Neuronal stem cell (in vitro differentiated cells): ENCODE data around the gene ATP6V0D1.

Experiments used
- DNase-seq: peaks from one replicate; pipeline ENCODE4 v3.0.0-alpha.2; 2013; ENCODE audit warnings: low spot score
- H2AFZ ChIP-seq: one replicate; pipeline ENCODE4 v1.6.1; 2013; ENCODE audit warnings: mild to moderate bottlenecking, low read length, inconsistent platforms
- H2AK5ac ChIP-seq: 2 replicates; pipeline ENCODE4 v1.6.1; 2013; ENCODE audit warnings: low read depth, mild to moderate bottlenecking, inconsistent platforms, low read length, moderate library complexity, mixed read lengths
- H2BK120ac ChIP-seq: 2 replicates; pipeline ENCODE4 v1.6.1; 2013; ENCODE audit warnings: low read depth, mild to moderate bottlenecking, inconsistent platforms, low read length, moderate library complexity, mixed read lengths
- H2BK12ac ChIP-seq: one replicate; pipeline ENCODE4 v1.6.1; 2013; ENCODE audit warnings: low read length, inconsistent platforms
- H2BK15ac ChIP-seq: 2 replicates; pipeline ENCODE4 v1.6.1; 2013; ENCODE audit warnings: mild to moderate bottlenecking, low read length, inconsistent platforms, mixed read lengths
- H2BK5ac ChIP-seq: one replicate; pipeline ENCODE4 v1.6.1; 2013; ENCODE audit warnings: inconsistent platforms, mild to moderate bottlenecking, low read length, moderate library complexity
- H3K14ac ChIP-seq: one replicate; pipeline ENCODE4 v1.6.1; 2013; ENCODE audit warnings: low read length, inconsistent platforms
- H3K18ac ChIP-seq: 2 replicates; pipeline ENCODE4 v1.6.1; 2013; ENCODE audit warnings: low read length, inconsistent platforms
- H3K23ac ChIP-seq: 2 replicates; pipeline ENCODE4 v1.6.1; 2013; ENCODE audit warnings: low read depth, mild to moderate bottlenecking, mixed read lengths, low read length, inconsistent platforms; ENCODE audit not compliant: poor library complexity
- H3K27ac ChIP-seq: replicated peaks from 3 replicates; pipeline ENCODE4 v1.5.1; 2013; ENCODE audit warnings: low read length, inconsistent platforms
- H3K27me3 ChIP-seq, 3 experiments: 2 replicates each; pipeline ENCODE4 v1.6.1; 2013; ENCODE audit warnings: low read length in 3 of 3, mild to moderate bottlenecking in 2 of 3, inconsistent platforms in 1 of 3, low read depth in 1 of 3, mixed read lengths in 1 of 3, moderate library complexity in 1 of 3; ENCODE audit not compliant: control insufficient read depth in 3 of 3, insufficient read depth in 3 of 3
- H3K36me3 ChIP-seq, 2 donors: replicated peaks in 1 of 2; 2 replicates each; pipeline ENCODE4 v1.6.1; 2013; ENCODE audit warnings: low read length in 2 of 2; ENCODE audit not compliant: control insufficient read depth in 2 of 2, insufficient read depth in 2 of 2
- H3K4ac ChIP-seq: 2 replicates; pipeline ENCODE4 v1.6.1; 2013; ENCODE audit warnings: inconsistent platforms, mild to moderate bottlenecking, low read length, moderate library complexity
- H3K4me1 ChIP-seq, 2 donors: 1 replicate in 1 of 2; 2 replicates in 1 of 2; pipeline ENCODE4 v1.6.1; 2013; ENCODE audit warnings: low read length in 2 of 2, low read depth in 1 of 2; ENCODE audit not compliant: control insufficient read depth in 2 of 2, insufficient read depth in 1 of 2
- H3K4me2 ChIP-seq: one replicate; pipeline ENCODE4 v1.6.1; 2013; ENCODE audit warnings: mild to moderate bottlenecking, low read length, inconsistent platforms; ENCODE audit not compliant: insufficient read depth, poor library complexity, severe bottlenecking
- H3K4me3 ChIP-seq, 2 donors: 2 replicates each; pipeline ENCODE4 v1.5.1; 2013; ENCODE audit warnings: low read length in 2 of 2, mild to moderate bottlenecking in 2 of 2, inconsistent platforms in 1 of 2, moderate library complexity in 1 of 2
- H3K79me1 ChIP-seq: one replicate; pipeline ENCODE4 v1.6.1; 2013; ENCODE audit warnings: low read depth, mild to moderate bottlenecking, inconsistent platforms, low read length, moderate library complexity
- H3K9ac ChIP-seq: one replicate; pipeline ENCODE4 v1.6.1; 2013; ENCODE audit warnings: mild to moderate bottlenecking, low read depth, low read length, inconsistent platforms; ENCODE audit not compliant: poor library complexity
- H3K9me3 ChIP-seq, 2 donors: replicated peaks in 1 of 2; 2 replicates each; pipeline versions ENCODE3 to v1.6.1; 2013; ENCODE audit warnings: low read length in 2 of 2, mild to moderate bottlenecking in 2 of 2, inconsistent platforms in 1 of 2, low read depth in 1 of 2, mixed read lengths in 1 of 2, moderate library complexity in 1 of 2; ENCODE audit not compliant: control insufficient read depth in 2 of 2, insufficient read depth in 1 of 2
- H4K8ac ChIP-seq: one replicate; pipeline ENCODE4 v1.6.1; 2013; ENCODE audit warnings: low read depth, mild to moderate bottlenecking, inconsistent platforms, low read length, moderate library complexity
- H4K91ac ChIP-seq: one replicate; pipeline ENCODE4 v1.6.1; 2013; ENCODE audit warnings: low read length, low read depth, mild to moderate bottlenecking, inconsistent platforms; ENCODE audit not compliant: poor library complexity
- WGBS, 2 donors: extraction: QIAGEN DNeasy Blood & Tissue Kit; methylation state at CpG; one replicate each; pipeline ENCODE4 v1.1.7; 2013; ENCODE audit warnings: missing lambda C conversion rate in 2 of 2, mixed read lengths in 1 of 2; ENCODE audit not compliant: insufficient read length in 2 of 2, insufficient replicate concordance in 1 of 2; ENCODE audit errors: extremely low coverage in 2 of 2; 5-methylcytosine and 5-hydroxymethylcytosine counted together

The ATP6V0D1 gene

DNA sequence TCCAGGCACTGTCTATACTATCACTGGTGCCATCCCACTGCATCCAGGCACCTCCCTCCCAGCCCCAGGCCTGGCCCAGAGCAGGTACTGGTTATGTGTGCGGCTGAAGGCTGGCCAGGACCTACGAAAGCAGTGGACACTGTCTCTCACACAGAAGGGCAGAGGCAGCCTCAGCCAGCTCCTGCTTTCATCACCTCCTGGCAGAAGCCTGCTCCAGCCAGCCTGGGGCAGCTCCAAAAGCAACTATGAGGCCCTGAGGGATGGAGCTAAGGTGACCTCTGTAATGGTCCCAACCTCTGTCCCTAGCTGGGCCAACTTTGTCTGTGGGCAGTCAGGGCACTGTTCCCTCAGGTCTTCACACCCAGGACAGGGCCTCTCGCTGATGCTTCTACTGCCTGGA lies 31.2 kb downstream of the ATP6V0D1 start:
- no peak overlapping the region for H3K14ac ChIP-seq
- no peak overlapping the region for H3K4ac ChIP-seq
- no peak overlapping the region for H3K27ac ChIP-seq
- H3K9ac ChIP-seq = peak overlapping the region; percentile 53
- H2BK5ac ChIP-seq = no peak overlapping the region
- no peak overlapping the region for H2BK12ac ChIP-seq
- no peaks in the 10 kb centered on the region for H3K9me3 ChIP-seq
- peak overlapping the region; percentile 11 for H3K23ac ChIP-seq
- H2AFZ ChIP-seq = no peak overlapping the region
- no peak overlapping the region for H3K4me3 ChIP-seq
- H2BK15ac ChIP-seq = no peak overlapping the region
- no peak overlapping the region for H3K4me2 ChIP-seq
- no peak overlapping the region for H2BK120ac ChIP-seq
- H2AK5ac ChIP-seq = no peak overlapping the region
- no peaks in the 10 kb centered on the region for H3K27me3 ChIP-seq
- H4K91ac ChIP-seq = no peak overlapping the region
- H3K18ac ChIP-seq = no peak overlapping the region
- DNase-seq = no peak
- peaks cover 4% of the 10 kb centered on the region for H3K79me1 ChIP-seq
- peaks cover 0 to 41% of the 10 kb centered on the region in 2 donors for H3K36me3 ChIP-seq
- WGBS, 2 donors = no CpG with 5 or more reads among the region's 3 CpGs
- H4K8ac ChIP-seq = no peak overlapping the region
- peaks cover 3 to 7% of the 10 kb centered on the region in 2 donors for H3K4me1 ChIP-seq

GRCh38 chr16:67449336-67449735 lies 31.6 kb downstream of the ATP6V0D1 start:
- Histone ChIP-seq H3K18ac (no peak overlapping the region), H3K27me3 (no peaks in the 10 kb centered on the region), H3K4me1 (peaks cover 6 to 7% of the 10 kb centered on the region in 2 donors), H2BK120ac (no peak overlapping the region), H2AK5ac (no peak overlapping the region), H4K8ac (no peak overlapping the region), H2BK5ac (no peak overlapping the region), H3K36me3 (peaks cover 0 to 44% of the 10 kb centered on the region in 2 donors), H3K27ac (no peak overlapping the region), H3K4me2 (no peak overlapping the region), H3K14ac (no peak overlapping the region), H2BK12ac (no peak overlapping the region), H3K4ac (no peak overlapping the region), H4K91ac (no peak overlapping the region), H3K79me1 (peaks cover 4% of the 10 kb centered on the region), H2BK15ac (no peak overlapping the region), H3K9ac (peak overlapping the region; percentile 53), H3K9me3 (no peaks in the 10 kb centered on the region), H3K4me3 (no peak overlapping the region), H3K23ac (peak overlapping the region; percentile 11), H2AFZ (no peak overlapping the region)
- no CpG with 5 or more reads among the region's 2 CpGs for WGBS, 2 donors
- DNase-seq = no peak

- H2BK120ac ChIP-seq = no peak overlapping the region
- no peak overlapping the region for H2BK5ac ChIP-seq
- H3K14ac ChIP-seq = no peak overlapping the region
- H3K4me3 ChIP-seq = no peak overlapping the region
- H2BK15ac ChIP-seq = no peak overlapping the region
- H4K8ac ChIP-seq = no peak overlapping the region
- H3K23ac ChIP-seq = no peak overlapping the region
- WGBS, 2 donors = no CpG with 5 or more reads among the region's 5 CpGs
- H3K27me3 ChIP-seq = no peaks in the 10 kb centered on the region
- H3K4me2 ChIP-seq = no peak overlapping the region
- H2AK5ac ChIP-seq = no peak overlapping the region
- H2BK12ac ChIP-seq = no peak overlapping the region
- no peak for DNase-seq
- no peak overlapping the region for H3K27ac ChIP-seq
- H3K9ac ChIP-seq = no peak overlapping the region
- H3K18ac ChIP-seq = no peak overlapping the region
- no peak overlapping the region for H4K91ac ChIP-seq
- H3K4ac ChIP-seq = no peak overlapping the region
- peaks cover 2 to 3% of the 10 kb centered on the region in 2 donors for H3K4me1 ChIP-seq
- H3K9me3 ChIP-seq = no peaks in the 10 kb centered on the region
- peaks cover 4% of the 10 kb centered on the region for H3K79me1 ChIP-seq
- H2AFZ ChIP-seq = no peak overlapping the region
- H3K36me3 ChIP-seq = peaks cover 0 to 46% of the 10 kb centered on the region in 2 donors
Measured at GRCh38 chr16:67448580-67448979, 32.4 kb downstream of the ATP6V0D1 start.

- Histone ChIP-seq H2AK5ac (peak overlapping the region; percentile 22), H2BK120ac (no peak overlapping the region), H2BK12ac (no peak overlapping the region), H3K4me2 (no peak overlapping the region), H3K4me1 (peaks cover 0 to 3% of the 10 kb centered on the region in 2 donors), H3K4ac (no peak overlapping the region), H3K36me3 (peaks cover 0 to 41% of the 10 kb centered on the region in 2 donors), H3K9ac (peak overlapping the region; percentile 72), H3K27me3 (no peaks in the 10 kb centered on the region), H3K79me1 (peaks cover 4% of the 10 kb centered on the region), H3K18ac (no peak overlapping the region), H3K9me3 (no peaks in the 10 kb centered on the region), H2BK5ac (peak overlapping the region; percentile 78), H2AFZ (no peak overlapping the region), H4K91ac (no peak overlapping the region), H3K23ac (peak overlapping the region; percentile 52), H2BK15ac (no peak overlapping the region), H3K14ac (peak overlapping the region; percentile 6), H4K8ac (no peak overlapping the region), H3K4me3 (no peak overlapping the region), H3K27ac (no peak overlapping the region)
- no peak for DNase-seq
- WGBS, 2 donors = no CpG with 5 or more reads among the region's 6 CpGs
Measured at GRCh38 chr16:67447508-67448076, 33.4 kb downstream of the ATP6V0D1 start.
